Tibial nerve (tissue), 4 donors: ENCODE data around the gene CCDC78. TPM values are rescaled to one million over a fixed set of nuclear protein-coding genes. Genes with fewer than 3 reads are reported as not detected.
A peak's percentile ranks its signal among the peaks of the same experiment; 100 is the strongest.
"Not testable (repeated sequence)": the region's sequence is repeated elsewhere in the genome, so short reads cannot be mapped to it uniquely, and the experiment has no call there.

ENCODE experiments used
- DNase-seq, 2 donors: peaks; one replicate each; pipeline ENCODE4 v3.0.0-alpha.2; 2019; ENCODE audit warnings: low spot score in 2 of 2
- H3K27ac ChIP-seq, 4 donors: fragments of 200-600 bp; sonication (generic) in 3 of 4; one replicate each; pipeline ENCODE4 v1.5.1; 2017 to 2019; ENCODE audit warnings: mild to moderate bottlenecking in 1 of 4
- H3K27me3 ChIP-seq, 2 donors: fragments of 200-600 bp; sonication (generic) in 1 of 2; one replicate each; pipeline versions ENCODE4 v1.5.1 to v1.6.0; 2017 to 2019
- H3K36me3 ChIP-seq, 3 donors: fragments of 200-600 bp; sonication (generic); one replicate each; pipeline ENCODE4 v1.5.1; 2018 to 2019
- H3K4me1 ChIP-seq, 4 donors: fragments of 200-600 bp; sonication (generic) in 3 of 4; one replicate each; pipeline ENCODE4 v1.5.1; 2017 to 2019
- H3K4me3 ChIP-seq, 4 donors: fragments of 200-600 bp; sonication (generic) in 3 of 4; one replicate each; pipeline ENCODE4 v1.5.1; 2017 to 2019; ENCODE audit warnings: mild to moderate bottlenecking in 1 of 4, moderate library complexity in 1 of 4
- H3K9me3 ChIP-seq, 4 donors: fragments of 200-600 bp; sonication (generic) in 3 of 4; one replicate each; pipeline ENCODE4 v1.5.1; 2017 to 2019
- EP300 ChIP-seq, 2 donors: sonication (generic); formaldehyde crosslinking; IDR thresholded peaks; one replicate each; pipeline ENCODE4 v1.6.1; 2017; ENCODE audit warnings: antibody characterized with exemption in 2 of 2, mild to moderate bottlenecking in 1 of 2
- POLR2A ChIP-seq, 2 donors: fragments of 450-650 bp; IDR thresholded peaks; one replicate each; pipeline ENCODE4 v1.6.1; 2017; ENCODE audit warnings: antibody characterized with exemption in 2 of 2, mild to moderate bottlenecking in 2 of 2, moderate library complexity in 2 of 2
- WGBS, 2 donors: methylation state at CpG; one replicate each; pipeline ENCODE4 v1.1.5; 2018; 5-methylcytosine and 5-hydroxymethylcytosine counted together
- total RNA-seq, 4 donors: library from RNA; depleted of rRNA; stranded (reverse); fragments of >200 nt; gene quantifications; one replicate each; pipeline ENCODE4 v1.1.0, GENCODE V29; 2016
- TF ChIP-seq, protein P1 (sequence below), 5 experiments: fragments of 200-600 bp in 3 of 5; fragments of 450-650 bp in 2 of 5; sonication (generic) in 3 of 5; IDR thresholded peaks; one replicate each; pipeline ENCODE4 v1.5.1; 2016 to 2019; ENCODE audit warnings: antibody characterized with exemption in 5 of 5, mild to moderate bottlenecking in 3 of 5, moderate library complexity in 2 of 5

CCDC78 gene
- total RNA-seq, 4 donors from 2014 or later: 0.63 to 7.5 (median 3.0) TPM

DNA sequence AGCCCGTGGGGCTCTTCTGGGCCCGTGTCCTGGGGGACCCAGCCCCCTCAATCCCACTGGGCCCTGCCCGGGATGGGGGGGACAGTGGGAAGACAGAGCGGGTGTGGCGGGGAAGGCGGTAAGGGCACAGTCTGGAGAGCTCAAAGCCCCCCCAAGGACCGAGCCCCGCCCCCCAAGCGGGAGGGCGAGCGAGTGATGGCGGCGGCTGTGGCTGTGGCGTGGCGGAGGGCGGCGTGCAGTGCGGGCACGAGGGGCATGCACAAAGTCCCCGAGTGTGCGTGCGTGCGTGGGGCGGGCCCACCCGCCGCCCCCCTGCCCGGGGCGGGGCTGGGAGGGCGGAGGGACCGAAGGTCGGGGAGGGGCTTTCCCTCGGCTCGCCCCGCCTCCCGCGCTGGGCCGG lies 32.5 kb downstream of the CCDC78 start:
- no peak for DNase-seq
- 3% methylated on average over 20 to 30 of the region's 37 CpGs for WGBS, 2 donors
- H3K36me3 ChIP-seq: peaks cover 0 to 8% (median 0%) of the 10 kb centered on the region in 3 donors
- H3K9me3 ChIP-seq: no peaks in the 10 kb centered on the region
- H3K4me1 ChIP-seq: peaks cover 0 to 42% (median 25%) of the 10 kb centered on the region in 4 donors
- H3K27ac ChIP-seq: no peak overlapping the region
- peaks cover 0 to 58% of the 10 kb centered on the region in 2 donors for H3K27me3 ChIP-seq
- TF ChIP-seq, protein P1, sequence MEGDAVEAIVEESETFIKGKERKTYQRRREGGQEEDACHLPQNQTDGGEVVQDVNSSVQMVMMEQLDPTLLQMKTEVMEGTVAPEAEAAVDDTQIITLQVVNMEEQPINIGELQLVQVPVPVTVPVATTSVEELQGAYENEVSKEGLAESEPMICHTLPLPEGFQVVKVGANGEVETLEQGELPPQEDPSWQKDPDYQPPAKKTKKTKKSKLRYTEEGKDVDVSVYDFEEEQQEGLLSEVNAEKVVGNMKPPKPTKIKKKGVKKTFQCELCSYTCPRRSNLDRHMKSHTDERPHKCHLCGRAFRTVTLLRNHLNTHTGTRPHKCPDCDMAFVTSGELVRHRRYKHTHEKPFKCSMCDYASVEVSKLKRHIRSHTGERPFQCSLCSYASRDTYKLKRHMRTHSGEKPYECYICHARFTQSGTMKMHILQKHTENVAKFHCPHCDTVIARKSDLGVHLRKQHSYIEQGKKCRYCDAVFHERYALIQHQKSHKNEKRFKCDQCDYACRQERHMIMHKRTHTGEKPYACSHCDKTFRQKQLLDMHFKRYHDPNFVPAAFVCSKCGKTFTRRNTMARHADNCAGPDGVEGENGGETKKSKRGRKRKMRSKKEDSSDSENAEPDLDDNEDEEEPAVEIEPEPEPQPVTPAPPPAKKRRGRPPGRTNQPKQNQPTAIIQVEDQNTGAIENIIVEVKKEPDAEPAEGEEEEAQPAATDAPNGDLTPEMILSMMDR (IDR thresholded peaks at IDR 0.05): no peak
- TF ChIP-seq EP300 (IDR thresholded peaks at IDR 0.05) (no peak), POLR2A (IDR thresholded peaks at IDR 0.05) (no peak)
- no peak overlapping the region for H3K4me3 ChIP-seq

DNA sequence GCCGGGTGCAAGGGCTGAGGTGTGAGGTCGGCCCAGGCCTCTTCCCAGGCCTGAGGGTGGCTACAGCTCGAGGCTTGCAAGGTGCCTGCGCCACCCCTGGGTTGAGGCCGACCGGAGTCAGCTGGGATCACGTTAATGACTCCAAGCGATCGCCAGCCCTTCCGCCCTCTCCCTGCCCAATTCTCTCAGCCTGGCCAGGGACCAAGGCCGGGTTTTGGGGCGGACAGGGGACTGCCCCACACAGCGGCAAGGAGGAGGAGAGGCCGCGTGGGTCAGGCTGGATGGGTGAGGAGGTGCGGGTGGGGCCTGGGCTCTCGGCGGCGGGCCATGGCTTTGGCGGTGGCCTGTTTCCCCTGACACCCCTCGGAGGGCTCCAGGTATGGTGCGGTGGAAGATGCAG lies 32.9 kb downstream of the CCDC78 start:
- Histone ChIP-seq H3K36me3 (peaks cover 0 to 8% (median 0%) of the 10 kb centered on the region in 3 donors), H3K27me3 (peaks cover 0 to 56% of the 10 kb centered on the region in 2 donors), H3K27ac (no peak overlapping the region), H3K4me1 (peaks cover 0 to 46% (median 27%) of the 10 kb centered on the region in 4 donors), H3K9me3 (no peaks in the 10 kb centered on the region), H3K4me3 (no peak overlapping the region)
- DNase-seq: no peak
- 29 to 48% methylated on average over 18 to 20 of the region's 22 CpGs for WGBS, 2 donors
- TF ChIP-seq POLR2A (IDR thresholded peaks at IDR 0.05) (no peak), EP300 (IDR thresholded peaks at IDR 0.05) (no peak)
- TF ChIP-seq, protein P1 (IDR thresholded peaks at IDR 0.05): no peak

DNA sequence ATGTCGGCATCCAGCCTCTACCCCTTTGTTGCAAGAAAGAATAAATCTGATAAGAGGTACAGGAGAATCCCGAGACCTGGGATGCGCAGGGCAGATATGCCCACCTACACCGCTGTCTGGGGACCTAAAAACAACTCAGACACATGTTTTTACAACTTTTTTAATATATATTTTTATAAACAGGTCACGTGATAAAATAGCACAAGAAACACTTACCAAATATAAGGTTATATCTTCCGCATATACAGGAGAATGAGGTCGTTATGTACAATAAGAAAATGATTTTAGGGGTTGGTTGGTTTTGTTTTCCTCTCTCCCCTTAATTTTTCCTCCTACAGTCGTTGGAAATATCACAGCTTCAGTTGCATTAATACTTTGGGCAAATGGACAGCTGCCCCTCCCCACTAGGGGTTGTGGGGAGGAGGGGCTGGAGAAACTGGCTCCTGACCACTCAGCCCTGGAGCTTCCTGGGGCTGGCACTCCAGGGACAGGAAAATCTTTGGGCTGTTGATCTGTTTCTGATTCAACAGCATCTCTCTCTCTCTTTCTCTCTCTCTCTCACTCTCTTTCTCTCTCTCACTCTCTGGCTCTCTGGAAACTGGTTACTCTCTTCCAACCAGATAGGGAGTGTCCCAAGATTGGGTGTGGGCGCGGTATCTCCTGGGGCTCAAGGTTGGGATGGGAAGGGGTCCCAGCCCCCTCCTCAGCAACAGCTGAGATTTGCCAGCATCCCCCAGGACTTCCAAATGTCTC lies 33.7 kb downstream of the CCDC78 start:
- peaks cover 0 to 14% (median 0%) of the 10 kb centered on the region in 3 donors for H3K36me3 ChIP-seq
- DNase-seq: no peak
- peaks cover 0 to 52% (median 27%) of the 10 kb centered on the region in 4 donors for H3K4me1 ChIP-seq
- no peak overlapping the region for H3K27ac ChIP-seq
- no peaks in the 10 kb centered on the region for H3K9me3 ChIP-seq
- peaks cover 0 to 54% of the 10 kb centered on the region in 2 donors for H3K27me3 ChIP-seq
- WGBS, 2 donors: 63 to 71% methylated on average over 10 of the region's 10 CpGs
- no peak overlapping the region for H3K4me3 ChIP-seq
- TF ChIP-seq POLR2A (IDR thresholded peaks at IDR 0.05) (no peak), EP300 (IDR thresholded peaks at IDR 0.05) (no peak)
- TF ChIP-seq, protein P1 (IDR thresholded peaks at IDR 0.05): no peak

DNA sequence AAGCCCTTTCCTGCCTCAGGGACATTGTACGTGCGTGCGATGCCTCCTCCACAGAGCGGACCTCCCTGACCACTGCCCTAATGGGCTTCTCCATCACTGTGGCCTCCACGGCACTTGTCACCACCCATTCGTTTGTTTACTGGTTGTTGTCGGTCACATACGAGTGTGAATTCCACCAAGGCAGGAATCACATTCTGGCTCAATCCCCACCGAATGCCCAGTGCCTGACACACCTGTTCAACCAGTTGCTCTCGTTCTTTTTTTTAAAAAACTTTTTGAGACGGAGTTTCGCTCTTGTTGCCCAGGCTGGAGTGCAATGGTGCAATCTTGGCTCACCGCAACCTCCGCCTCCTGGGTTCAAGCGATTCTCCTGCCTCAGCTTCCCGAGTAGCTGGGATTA lies 35.0 kb downstream of the CCDC78 start:
- not testable (repeated sequence) for H3K27ac ChIP-seq, H3K4me3 ChIP-seq, DNase-seq, H3K9me3 ChIP-seq
- peaks cover 0 to 41% of the 10 kb centered on the region in 2 donors for H3K27me3 ChIP-seq
- H3K4me1 ChIP-seq: peaks cover 0 to 56% (median 27%) of the 10 kb centered on the region in 4 donors
- H3K36me3 ChIP-seq: peaks cover 0 to 20% (median 0%) of the 10 kb centered on the region in 3 donors
- 89 to 92% methylated on average over 16 of the region's 16 CpGs for WGBS, 2 donors

DNA sequence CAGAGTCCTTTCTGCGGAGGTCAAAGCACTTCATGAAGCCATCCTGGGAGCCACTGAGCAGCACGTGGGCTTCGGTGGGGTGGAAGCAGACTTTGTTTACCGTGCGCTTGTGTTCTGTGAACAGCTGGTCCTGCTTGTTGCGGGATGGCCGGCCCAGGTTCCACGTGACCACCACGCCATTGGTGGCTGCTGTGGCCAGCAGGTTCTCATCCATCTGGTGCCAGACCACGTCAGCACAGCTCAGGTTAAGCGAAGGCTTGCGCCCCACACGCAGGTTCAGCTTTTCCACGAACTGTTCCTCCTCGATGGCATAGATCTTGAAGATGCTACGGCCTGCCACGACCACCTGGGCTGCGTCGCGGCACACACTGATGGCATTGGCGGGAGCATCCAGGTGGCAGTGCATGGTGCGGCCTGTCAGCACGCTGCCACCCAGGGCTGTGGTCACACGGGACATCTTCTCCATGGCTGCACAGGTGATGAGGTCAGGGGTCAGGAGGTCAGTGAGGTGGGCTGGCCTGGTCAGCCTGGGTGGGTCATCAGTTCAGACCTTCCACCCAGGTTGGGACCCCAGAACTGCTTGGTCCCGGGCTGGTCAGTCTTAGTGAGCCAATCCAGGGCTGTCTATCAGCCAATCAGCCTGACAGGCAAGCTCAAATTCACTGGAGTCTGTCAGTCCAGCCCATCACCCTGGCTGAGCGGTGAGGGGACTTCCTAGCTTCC lies 36.9 kb downstream of the CCDC78 start:
- 81 to 90% methylated on average over 24 of the region's 26 CpGs for WGBS, 2 donors
- no peaks in the 10 kb centered on the region for H3K9me3 ChIP-seq
- peak overlapping the region; percentile 63 to 99 (median 82) for H3K4me3 ChIP-seq
- peaks cover 0 to 23% of the 10 kb centered on the region in 2 donors for H3K27me3 ChIP-seq
- no peak for DNase-seq
- H3K4me1 ChIP-seq: peaks cover 0 to 57% (median 24%) of the 10 kb centered on the region in 4 donors
- H3K36me3 ChIP-seq: peaks cover 0 to 32% (median 0%) of the 10 kb centered on the region in 3 donors
- TF ChIP-seq POLR2A (IDR thresholded peaks at IDR 0.05): no peak
- no peak for TF ChIP-seq EP300 (IDR thresholded peaks at IDR 0.05)
- TF ChIP-seq, protein P1 (IDR thresholded peaks at IDR 0.05): no peak
- H3K27ac ChIP-seq: peak overlapping the region in 3 of 4 donors; percentile 88 to 94 (median 90)
